ENCODE data around the gene EIF3B. TPM values are rescaled to one million over a fixed set of nuclear protein-coding genes. Genes with fewer than 3 reads are reported as not detected.
"Not testable (repeated sequence)": the region's sequence is repeated elsewhere in the genome, so short reads cannot be mapped to it uniquely, and the experiment has no call there.

The EIF3B gene
- total RNA-seq, 1 donor from 2014 or later = 89.5 TPM

GRCh38 chr7:2312267-2312929 lies 42.2 kb upstream of the EIF3B start:
- Histone ChIP-seq H3K4me3 (no peak overlapping the region), H3K27me3 (ENCODE audit: low read depth) (no peaks in the 10 kb centered on the region), H3K4me1 (peaks cover 15% of the 10 kb centered on the region), H3K27ac (no peak overlapping the region), H3K36me3 (peaks cover 6% of the 10 kb centered on the region), H3K9me3 (no peaks in the 10 kb centered on the region)
- TF ChIP-seq CTCF (IDR thresholded peaks at IDR 0.05) = no peak
- intact Hi-C loops (cut with DNase I) = no loop called here
- no peak for DNase-seq
- no peak for ATAC-seq

GRCh38 chr7:2313450-2314208 lies 41.0 kb upstream of the EIF3B start:
- no peak for TF ChIP-seq CTCF (IDR thresholded peaks at IDR 0.05)
- Histone ChIP-seq H3K9me3 (no peaks in the 10 kb centered on the region), H3K36me3 (peaks cover 6% of the 10 kb centered on the region), H3K27me3 (ENCODE audit: low read depth) (no peaks in the 10 kb centered on the region), H3K27ac (peak overlapping the region; percentile 86), H3K4me1 (peaks cover 15% of the 10 kb centered on the region), H3K4me3 (peak overlapping the region; percentile 95)
- intact Hi-C loops (cut with DNase I) = no loop called here
- peak; percentile 24 to 57 for ATAC-seq
- DNase-seq = no peak

GRCh38 chr7:2314209-2314955 lies 40.2 kb upstream of the EIF3B start, which contains the start of gene SNX8:
TSS of gene SNX8 (minus strand) at chr7:2314441. CDS start at chr7:2314421, 20 bp downstream.
- DNase-seq (peak; percentile 93), ATAC-seq (peak; percentile 99 to 100)
- Histone ChIP-seq H3K27me3 (ENCODE audit: low read depth) (no peaks in the 10 kb centered on the region), H3K4me3 (peak within 1 kb of the TSS; percentile 95), H3K36me3 (no peaks in the 10 kb centered on the region), H3K9me3 (no peaks in the 10 kb centered on the region), H3K27ac (peak within 1 kb of the TSS; percentile 86), H3K4me1 (peaks cover 15% of the 10 kb centered on the region)
- no peak for TF ChIP-seq CTCF (IDR thresholded peaks at IDR 0.05)
- intact Hi-C loops (cut with DNase I) = no loop called here

- H3K36me3 ChIP-seq; DNase-seq; ATAC-seq; H3K27me3 ChIP-seq (ENCODE audit: low read depth); H3K9me3 ChIP-seq; intact Hi-C loops (cut with DNase I); H3K27ac ChIP-seq: not testable (repeated sequence)
- Histone ChIP-seq H3K4me3 (peak overlapping the region; percentile 95), H3K4me1 (peaks cover 15% of the 10 kb centered on the region)
Measured at GRCh38 chr7:2314956-2315530, 39.6 kb upstream of the EIF3B start.

GRCh38 chr7:2315787-2316186 lies 38.8 kb upstream of the EIF3B start:
- Histone ChIP-seq H3K27me3 (ENCODE audit: low read depth) (no peaks in the 10 kb centered on the region), H3K4me1 (peaks cover 15% of the 10 kb centered on the region), H3K36me3 (no peaks in the 10 kb centered on the region), H3K27ac (no peak overlapping the region), H3K9me3 (no peaks in the 10 kb centered on the region), H3K4me3 (no peak overlapping the region)
- TF ChIP-seq CTCF (IDR thresholded peaks at IDR 0.05) = no peak
- intact Hi-C loops (cut with DNase I) = no loop called here
- DNase-seq = no peak
- no peak for ATAC-seq
